Hepatic stellate cell (primary cell): ENCODE measurements around the gene PIR.
A peak's percentile ranks its signal among the peaks of the same experiment; 100 is the strongest.

ENCODE experiments used
- DNase-seq: peaks from one replicate; pipeline ENCODE4 v3.0.0; 2011; ENCODE audit warnings: low spot score

PIR gene

GRCh38 chrX:15416133-15416993 is 76.8 kb downstream of the PIR start:
- DNase-seq = no peak

- no peak for DNase-seq
Observed at GRCh38 chrX:15413101-15413500, 80.0 kb downstream of the PIR start.

DNA sequence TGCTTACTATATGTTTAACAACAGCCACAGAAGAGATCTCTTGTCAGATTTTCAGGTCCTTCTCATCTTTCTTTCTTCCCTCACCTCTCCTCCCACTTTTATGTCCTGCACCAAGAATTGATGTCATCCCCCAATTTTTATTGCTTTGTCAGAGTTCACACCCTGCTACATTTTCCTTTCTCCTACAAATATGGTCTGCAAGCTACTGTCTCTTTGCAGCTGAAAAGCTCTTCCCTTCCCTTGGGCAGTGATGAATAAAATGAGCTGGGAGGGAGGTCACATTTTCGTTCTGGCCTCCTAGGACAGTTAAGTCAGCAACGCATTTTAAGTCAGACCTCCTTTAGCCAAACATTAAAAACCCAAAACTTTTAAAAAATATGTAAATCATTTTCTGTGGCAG is 82.2 kb downstream of the PIR start:
- no peak for DNase-seq

GRCh38 chrX:15410430-15410829 is 82.7 kb downstream of the PIR start:
- no peak for DNase-seq

GRCh38 chrX:15405846-15406245 is 87.3 kb downstream of the PIR start:
- no peak for DNase-seq

- no peak for DNase-seq
Observed at GRCh38 chrX:15404401-15405096, 88.6 kb downstream of the PIR start.

GRCh38 chrX:15401378-15401777 is 91.8 kb downstream of the PIR start:
- no peak for DNase-seq

GRCh38 chrX:15399962-15400391 is 93.2 kb downstream of the PIR start:
- no peak for DNase-seq

GRCh38 chrX:15398874-15399273 is 94.3 kb downstream of the PIR start:
- no peak for DNase-seq

DNA sequence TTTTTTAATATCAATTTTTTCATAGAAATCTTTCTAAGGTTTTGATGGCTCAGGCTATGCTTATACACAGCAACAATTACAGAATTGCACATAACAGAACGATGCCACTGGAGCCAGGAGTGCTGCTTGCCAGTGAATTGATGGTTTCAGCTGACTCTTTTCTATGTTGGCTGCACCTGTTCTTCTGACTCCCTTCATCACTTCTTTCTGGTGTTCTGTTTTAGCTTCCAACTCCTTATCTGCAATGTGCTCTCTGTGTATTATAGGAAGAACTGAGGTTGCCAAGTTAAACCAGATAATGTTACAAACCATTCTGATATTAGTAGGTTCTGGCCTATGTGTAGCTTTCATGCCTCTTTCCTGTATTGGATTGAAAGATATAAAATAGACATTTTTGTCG is 97.3 kb downstream of the PIR start:
- DNase-seq = no peak

DNA sequence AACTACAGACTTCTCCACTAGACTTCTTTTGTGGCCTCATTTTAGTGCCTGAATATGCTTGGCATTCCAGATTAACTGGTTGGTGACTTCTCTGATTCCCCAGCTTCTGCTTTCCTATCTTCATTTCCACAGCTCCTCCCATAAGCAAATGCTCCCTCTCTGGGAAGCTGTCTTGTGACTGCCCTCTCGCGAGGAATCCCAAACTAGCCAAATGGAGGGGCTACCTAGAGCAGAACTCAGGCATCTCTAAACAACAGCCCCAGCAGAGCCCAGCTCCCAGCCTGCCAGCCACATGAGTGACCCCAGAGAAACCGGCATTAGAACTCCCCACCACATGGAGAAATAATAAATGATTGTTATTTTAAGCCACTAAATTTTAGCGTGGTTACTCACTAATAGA is 101.3 kb downstream of the PIR start:
- DNase-seq = no peak

GRCh38 chrX:15384304-15384703 is 108.8 kb downstream of the PIR start, which contains the start of gene VEGFD:
TSS of gene VEGFD (minus strand) at chrX:15384413. CDS start at chrX:15383946, 467 bp downstream.
- DNase-seq = no peak

DNA sequence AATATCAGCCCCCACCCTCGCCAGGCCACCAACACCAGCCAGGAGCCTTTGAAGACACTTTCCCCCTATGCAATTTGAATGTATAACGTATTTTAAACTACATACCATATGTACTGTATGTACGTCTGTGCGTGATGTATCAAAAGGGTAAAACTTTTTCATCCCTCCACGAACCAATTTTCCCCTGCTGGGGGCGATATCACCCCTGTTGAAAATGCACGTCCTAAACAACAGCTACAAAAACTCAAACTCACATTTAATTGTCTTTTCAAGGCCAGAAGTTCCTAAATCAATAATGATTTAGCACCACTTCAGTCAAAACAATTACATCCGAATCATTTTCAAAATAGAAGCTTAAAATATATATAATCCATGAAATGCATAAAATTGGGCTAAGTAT is 110.3 kb downstream of the PIR start:
- DNase-seq = no peak

DNA sequence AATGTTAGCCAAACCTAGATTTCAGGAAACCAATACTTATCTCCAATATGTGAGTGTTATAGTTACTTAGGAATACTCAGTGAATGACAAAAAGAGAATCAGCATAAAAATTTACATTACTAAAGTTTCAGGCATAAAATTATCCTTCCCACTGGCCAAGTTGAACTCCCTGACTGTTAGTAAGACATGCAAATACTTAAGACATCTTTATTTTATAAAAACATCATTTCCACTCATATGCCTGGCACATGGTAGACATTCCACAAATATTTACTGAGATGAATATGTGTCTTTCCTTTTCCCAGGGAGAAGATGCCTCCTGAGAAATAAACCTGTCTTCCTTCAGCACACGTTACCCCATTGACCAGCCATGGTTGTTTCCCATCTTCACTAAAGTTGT is 116.2 kb downstream of the PIR start:
- no peak for DNase-seq

DNA sequence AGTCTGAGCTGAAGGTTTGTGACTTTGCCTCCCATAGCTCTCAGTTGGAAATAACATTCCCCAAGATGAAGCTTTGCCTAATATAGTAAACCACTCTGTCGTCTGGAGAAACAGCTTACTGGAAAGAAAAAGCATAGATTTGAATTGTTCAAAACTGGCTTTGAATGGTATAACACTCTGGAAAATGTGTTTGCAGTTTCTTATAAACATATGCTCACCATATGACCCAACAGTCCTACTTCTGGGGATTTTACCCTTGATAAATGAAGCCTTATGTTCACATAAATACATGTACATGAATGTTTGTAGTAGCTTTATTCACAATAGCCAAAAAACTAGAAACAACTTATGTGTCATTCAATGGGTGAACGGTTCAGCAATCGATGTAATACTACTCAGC is 119.2 kb downstream of the PIR start:
- no peak for DNase-seq

- DNase-seq = no peak
Observed at GRCh38 chrX:15366506-15367352, 126.4 kb downstream of the PIR start.

GRCh38 chrX:15359701-15360100 is 133.4 kb downstream of the PIR start:
- DNase-seq = no peak

GRCh38 chrX:15358533-15358932 is 134.6 kb downstream of the PIR start:
- DNase-seq = no peak

- no peak for DNase-seq
Observed at GRCh38 chrX:15356444-15356843, 136.7 kb downstream of the PIR start.

DNA sequence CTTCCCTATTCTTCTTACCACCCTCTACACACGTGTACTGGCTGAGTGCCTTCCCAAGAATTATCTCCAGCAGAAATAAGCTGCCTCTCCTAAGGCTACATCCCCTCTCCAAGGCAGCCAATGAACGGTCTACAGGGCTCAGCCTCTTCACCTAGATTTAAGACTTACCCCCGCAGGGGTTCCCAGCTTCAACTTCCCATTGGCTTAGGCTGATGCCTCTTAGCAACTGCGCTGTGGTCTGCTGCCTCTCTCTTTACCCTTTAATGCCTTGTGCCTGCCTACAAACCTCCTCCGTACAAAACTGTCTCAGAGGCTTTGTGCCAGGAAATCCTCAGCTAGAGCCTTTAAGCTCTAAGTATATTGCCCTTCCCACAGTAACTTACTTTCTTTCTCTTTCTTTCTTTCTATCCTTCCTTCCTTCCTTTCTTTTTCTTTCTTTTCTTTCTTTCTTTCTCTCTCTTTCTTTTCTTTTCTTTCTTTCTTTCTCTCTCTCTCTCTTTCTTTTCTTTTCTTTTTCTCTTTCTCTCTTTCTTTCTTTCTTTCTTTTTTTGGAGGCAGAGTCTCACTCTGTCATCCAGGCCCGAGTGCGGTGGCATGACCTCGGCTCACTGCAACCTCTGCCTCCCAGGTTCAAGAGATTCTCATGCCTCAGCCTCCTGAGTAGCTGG is 142.7 kb downstream of the PIR start:
- no peak for DNase-seq

GRCh38 chrX:15349046-15349445 is 144.1 kb downstream of the PIR start:
- DNase-seq = peak; percentile 38

DNA sequence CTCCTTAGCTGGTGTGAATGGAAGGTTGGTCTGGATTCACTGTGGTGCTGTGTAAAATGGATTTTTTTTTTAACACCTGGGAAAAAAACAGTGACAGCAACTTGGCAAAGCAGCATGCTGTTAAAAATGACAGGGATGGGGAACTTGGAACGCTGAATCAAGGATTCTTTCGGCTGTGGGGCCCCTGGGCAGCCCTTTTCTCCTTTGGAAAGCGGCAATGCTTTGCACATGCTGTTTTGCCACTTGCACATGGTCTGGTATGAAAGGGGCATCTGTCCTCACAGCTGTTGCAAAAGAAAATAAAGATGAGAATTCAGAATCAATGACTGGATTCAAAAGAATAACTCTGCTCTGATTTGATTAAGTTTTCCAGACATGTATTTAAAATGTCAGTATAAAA is 147.2 kb downstream of the PIR start:
- DNase-seq = no peak
